Fibroblast of pulmonary artery (primary cell): Measurements from ENCODE around the gene ADARB2.

ENCODE experiments used
- DNase-seq: peaks from one replicate; pipeline ENCODE4 v3.0.0-alpha.2; 2010; ENCODE audit warnings: low read depth
- H3K4me3 ChIP-seq: replicated peaks from 2 replicates; pipeline ENCODE4 v1.5.1; 2011; ENCODE audit warnings: low read depth, mild to moderate bottlenecking, control low read depth, low read length, moderate library complexity
- TF ChIP-seq, protein P1 (sequence below): IDR thresholded peaks from 2 replicates; pipeline ENCODE4 v1.5.1; 2011; ENCODE audit warnings: mild to moderate bottlenecking, control low read depth, low read length, inconsistent platforms; ENCODE audit errors: missing control alignments

The ADARB2 gene

DNA sequence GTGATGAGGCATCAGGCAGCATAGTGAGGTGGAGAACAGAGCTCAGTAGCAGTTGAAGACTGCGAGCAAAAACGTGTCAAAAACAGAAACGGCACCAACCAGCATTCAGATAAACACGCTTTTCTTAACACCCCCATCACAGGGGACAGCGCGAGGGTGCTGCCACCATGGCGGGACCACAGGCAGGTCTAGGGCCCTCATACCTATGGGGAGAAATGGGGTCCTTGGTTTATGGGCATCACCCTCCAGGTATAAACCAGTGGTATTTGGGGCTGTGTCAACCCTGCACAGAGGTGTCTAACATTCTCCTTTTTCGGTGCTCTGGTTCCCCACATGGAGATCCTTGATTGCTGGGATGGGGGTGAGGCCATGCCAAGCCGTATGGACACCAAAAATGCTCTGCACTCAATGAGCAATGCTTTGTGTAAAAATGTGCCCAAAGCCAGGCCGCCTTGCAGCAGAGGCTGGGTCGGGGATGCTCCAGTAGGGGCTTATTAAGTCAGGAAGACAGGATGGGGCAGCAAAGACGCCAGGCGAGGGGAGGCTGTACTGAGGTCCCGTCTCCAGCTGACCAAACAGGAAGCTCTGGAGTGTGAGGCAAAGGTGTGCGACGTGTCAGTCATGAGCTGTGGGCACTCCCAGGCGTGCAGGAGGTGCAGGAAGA lies 489.6 kb downstream of the ADARB2 start:
- H3K4me3 ChIP-seq, result no peak overlapping the region
- TF ChIP-seq, protein P1, sequence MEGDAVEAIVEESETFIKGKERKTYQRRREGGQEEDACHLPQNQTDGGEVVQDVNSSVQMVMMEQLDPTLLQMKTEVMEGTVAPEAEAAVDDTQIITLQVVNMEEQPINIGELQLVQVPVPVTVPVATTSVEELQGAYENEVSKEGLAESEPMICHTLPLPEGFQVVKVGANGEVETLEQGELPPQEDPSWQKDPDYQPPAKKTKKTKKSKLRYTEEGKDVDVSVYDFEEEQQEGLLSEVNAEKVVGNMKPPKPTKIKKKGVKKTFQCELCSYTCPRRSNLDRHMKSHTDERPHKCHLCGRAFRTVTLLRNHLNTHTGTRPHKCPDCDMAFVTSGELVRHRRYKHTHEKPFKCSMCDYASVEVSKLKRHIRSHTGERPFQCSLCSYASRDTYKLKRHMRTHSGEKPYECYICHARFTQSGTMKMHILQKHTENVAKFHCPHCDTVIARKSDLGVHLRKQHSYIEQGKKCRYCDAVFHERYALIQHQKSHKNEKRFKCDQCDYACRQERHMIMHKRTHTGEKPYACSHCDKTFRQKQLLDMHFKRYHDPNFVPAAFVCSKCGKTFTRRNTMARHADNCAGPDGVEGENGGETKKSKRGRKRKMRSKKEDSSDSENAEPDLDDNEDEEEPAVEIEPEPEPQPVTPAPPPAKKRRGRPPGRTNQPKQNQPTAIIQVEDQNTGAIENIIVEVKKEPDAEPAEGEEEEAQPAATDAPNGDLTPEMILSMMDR, result no peak
- DNase-seq, result no peak

DNA sequence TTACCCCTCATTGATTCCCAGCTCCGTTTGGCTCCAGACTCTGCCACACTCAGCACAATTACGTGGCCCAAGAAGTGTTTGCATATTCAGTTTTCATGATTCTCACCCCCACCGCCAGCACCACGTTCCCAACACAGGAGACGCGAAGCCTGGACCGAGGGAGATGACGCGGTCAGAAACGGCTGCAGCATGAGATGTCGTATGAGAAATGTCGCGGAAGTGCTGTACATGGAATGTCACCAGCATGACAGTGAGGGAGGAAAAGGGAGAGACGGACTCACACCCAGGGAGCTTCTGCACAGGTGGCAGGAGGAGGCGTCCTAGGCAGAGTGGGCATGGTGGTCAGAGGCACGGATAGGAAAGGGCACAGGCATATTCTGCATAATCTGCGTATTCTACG lies 492.8 kb downstream of the ADARB2 start:
- no peak overlapping the region for H3K4me3 ChIP-seq
- no peak for DNase-seq
- TF ChIP-seq, protein P1, result no peak

DNA sequence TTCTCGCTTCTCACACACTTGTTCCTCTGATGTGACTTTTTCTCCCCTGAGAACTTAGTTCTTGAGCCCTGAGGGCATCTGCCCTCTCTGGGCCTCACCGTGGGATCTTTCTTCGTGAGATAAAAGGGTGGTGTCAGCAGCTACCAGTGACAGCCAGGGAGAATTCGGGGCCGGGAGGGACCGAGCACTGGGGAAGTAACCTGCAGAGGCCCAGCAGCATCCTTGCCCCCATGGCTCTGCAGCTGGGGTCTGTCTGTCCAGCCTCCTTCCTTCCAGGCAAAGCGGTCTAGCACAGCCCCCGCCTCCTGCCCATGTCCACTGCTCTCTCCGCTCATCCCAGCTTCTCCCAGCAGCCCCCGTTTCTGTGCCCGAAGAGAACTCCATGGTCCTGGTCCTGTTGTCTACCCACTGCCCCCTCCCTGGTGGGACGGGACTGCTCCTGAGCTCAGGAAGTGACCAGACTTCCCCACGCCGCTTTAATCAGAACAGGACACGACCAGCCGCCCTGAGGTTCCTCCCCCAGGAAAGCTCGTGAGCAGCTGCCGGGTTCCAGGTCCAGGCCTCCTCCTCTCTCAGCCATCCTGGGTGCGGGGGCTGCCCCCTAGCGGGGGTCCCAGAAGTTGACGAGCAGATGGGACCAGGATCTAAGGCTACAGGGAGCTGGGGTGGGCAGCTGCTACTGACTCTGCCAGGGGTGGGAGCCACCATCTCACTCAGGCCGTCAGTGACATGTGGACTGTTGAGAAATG lies 493.7 kb downstream of the ADARB2 start:
- TF ChIP-seq, protein P1, result no peak
- no peak overlapping the region for H3K4me3 ChIP-seq
- no peak for DNase-seq

DNA sequence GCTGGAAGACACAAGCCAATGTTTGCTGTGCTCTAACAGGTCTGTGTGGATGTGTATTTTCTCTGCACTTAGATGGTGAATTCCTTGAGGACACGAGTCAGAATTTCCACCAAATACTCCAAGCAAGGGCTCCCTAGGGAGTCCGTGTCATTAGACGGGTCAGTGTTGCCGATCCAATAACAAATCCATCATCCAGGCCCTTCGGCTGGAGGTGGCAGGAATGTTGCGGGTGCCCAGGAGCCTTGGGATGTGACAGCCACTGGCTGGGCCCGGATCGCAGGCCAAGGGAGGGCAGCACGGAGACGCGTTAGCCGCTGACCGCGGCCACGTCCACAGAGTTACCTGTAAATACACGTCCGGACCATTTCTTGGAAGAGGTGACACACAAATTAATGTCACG lies 494.4 kb downstream of the ADARB2 start:
- H3K4me3 ChIP-seq, result no peak overlapping the region
- no peak for DNase-seq
- TF ChIP-seq, protein P1, result no peak

DNA sequence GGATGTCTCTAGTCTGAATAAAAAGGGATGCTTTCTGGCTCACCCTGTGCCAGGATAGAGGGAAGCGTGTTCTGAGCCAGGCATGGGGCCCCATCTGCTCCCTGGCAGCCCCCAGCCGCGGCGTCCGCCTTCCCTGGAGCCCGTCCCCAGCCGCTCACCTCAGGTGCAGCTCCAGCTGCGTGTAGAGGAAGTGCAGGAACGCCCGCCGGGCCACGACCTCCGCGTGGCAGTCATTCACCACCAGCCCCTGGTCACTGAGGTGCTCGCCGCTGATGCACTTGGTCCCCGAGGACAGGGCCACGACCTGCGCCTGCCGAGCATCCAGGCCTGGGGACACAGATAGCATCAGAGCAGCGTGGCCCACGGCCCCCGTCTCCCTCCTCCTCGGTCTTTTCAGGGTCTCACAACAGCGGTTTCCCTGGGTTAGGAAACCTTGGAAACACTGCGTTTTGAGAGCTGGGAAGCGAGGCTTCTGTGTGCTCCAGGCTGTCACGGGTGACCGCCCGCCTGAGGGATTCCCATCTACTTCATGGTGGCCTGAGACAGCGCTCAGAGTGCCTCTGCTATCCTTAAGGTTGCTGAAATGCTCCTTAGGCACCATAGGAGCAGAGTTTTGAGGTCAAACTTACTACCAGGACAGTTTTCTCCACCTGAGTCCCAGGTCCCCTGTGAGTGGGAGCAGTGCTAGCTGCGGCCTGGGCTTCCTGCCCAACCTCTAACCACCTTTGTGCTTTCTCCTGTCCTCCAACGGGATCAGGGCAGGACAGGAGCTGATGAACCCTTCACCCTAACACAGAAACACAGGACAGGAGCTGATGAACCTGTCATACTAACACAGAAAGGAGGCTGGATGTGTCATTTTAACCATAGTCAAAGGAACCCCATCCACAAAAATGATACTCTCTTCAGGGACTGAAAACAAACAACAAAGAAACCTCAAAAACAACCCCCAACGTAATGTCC lies 495.1 kb downstream of the ADARB2 start:
- DNase-seq, result no peak
- TF ChIP-seq, protein P1, result no peak
- no peak overlapping the region for H3K4me3 ChIP-seq

DNA sequence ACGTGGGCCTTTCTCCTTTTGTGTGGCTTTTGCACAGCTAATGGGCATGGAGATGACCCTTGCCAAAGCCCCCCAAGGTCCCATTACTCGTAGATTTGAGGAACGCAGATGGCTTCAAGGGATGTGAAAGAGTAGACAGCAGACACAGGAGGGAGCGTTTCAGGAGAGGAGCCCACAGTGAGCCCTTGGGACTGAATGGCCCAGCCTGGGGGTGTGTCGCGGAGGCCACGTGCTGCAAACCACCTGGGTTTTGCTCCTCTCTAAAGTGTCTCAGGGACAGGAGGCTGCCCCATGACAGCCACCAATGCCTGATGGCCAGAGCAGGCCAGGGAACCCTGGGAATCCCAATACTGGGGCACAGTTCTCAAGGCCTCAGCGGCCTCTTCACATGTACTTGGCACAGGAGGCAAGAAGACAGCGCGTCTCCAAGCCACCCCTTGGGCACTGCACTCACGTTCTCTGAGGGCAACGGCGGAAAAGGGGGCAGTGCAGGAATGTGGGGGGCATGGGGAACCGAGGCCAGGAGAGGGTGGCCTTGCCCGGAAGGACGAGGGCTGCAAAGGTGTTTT lies 495.9 kb downstream of the ADARB2 start:
- no peak overlapping the region for H3K4me3 ChIP-seq
- TF ChIP-seq, protein P1, result no peak
- no peak for DNase-seq
